IPS-18c (cell line): ENCODE measurements around the gene TULP3.

ENCODE experiments used
- H3K4me3 ChIP-seq: 2 replicates; pipeline ENCODE4 v1.7.0; 2013; ENCODE audit warnings: low read depth, mild to moderate bottlenecking, low read length, moderate library complexity; ENCODE audit not compliant: insufficient read depth
- H3K9me3 ChIP-seq: one replicate; pipeline ENCODE4 v1.6.1; 2013; ENCODE audit warnings: mild to moderate bottlenecking, low read length, moderate library complexity; ENCODE audit not compliant: control insufficient read depth, insufficient read depth

Gene TULP3

GRCh38 chr12:2902272-2902880 is 11.7 kb downstream of the TULP3 start:
- H3K9me3 ChIP-seq: no peaks in the 10 kb centered on the region

GRCh38 chr12:2904260-2904659 is 13.6 kb downstream of the TULP3 start:
- H3K9me3 ChIP-seq: no peaks in the 10 kb centered on the region
- H3K4me3 ChIP-seq: no peak overlapping the region

More at GRCh38 chr12:2902272-2902880, 11.7 kb downstream of the TULP3 start:
- H3K4me3 ChIP-seq: no peak overlapping the region

GRCh38 chr12:2912216-2912575 is 21.5 kb downstream of the TULP3 start:
- H3K9me3 ChIP-seq: no peaks in the 10 kb centered on the region
- H3K4me3 ChIP-seq: no peak overlapping the region

GRCh38 chr12:2919249-2919648 is 28.6 kb downstream of the TULP3 start:
- no peak overlapping the region for H3K4me3 ChIP-seq
- H3K9me3 ChIP-seq: no peaks in the 10 kb centered on the region

GRCh38 chr12:2922329-2922728 is 31.6 kb downstream of the TULP3 start:
- no peak overlapping the region for H3K4me3 ChIP-seq
- H3K9me3 ChIP-seq: no peaks in the 10 kb centered on the region

- Histone ChIP-seq H3K4me3 (no peak overlapping the region), H3K9me3 (no peaks in the 10 kb centered on the region)
Observed at GRCh38 chr12:2923057-2923456, 32.4 kb downstream of the TULP3 start.

- H3K4me3 ChIP-seq: no peak overlapping the region
- no peaks in the 10 kb centered on the region for H3K9me3 ChIP-seq
Observed at GRCh38 chr12:2924019-2924418, 33.3 kb downstream of the TULP3 start.

- no peaks in the 10 kb centered on the region for H3K9me3 ChIP-seq
Observed at GRCh38 chr12:2925322-2925995, 34.8 kb downstream of the TULP3 start.

GRCh38 chr12:2930865-2931264 is 40.2 kb downstream of the TULP3 start:
- no peaks in the 10 kb centered on the region for H3K9me3 ChIP-seq

More at GRCh38 chr12:2925322-2925995, 34.8 kb downstream of the TULP3 start:
- no peak overlapping the region for H3K4me3 ChIP-seq

GRCh38 chr12:2933586-2933985 is 42.9 kb downstream of the TULP3 start:
- Histone ChIP-seq H3K4me3 (no peak overlapping the region), H3K9me3 (no peaks in the 10 kb centered on the region)

More at GRCh38 chr12:2930865-2931264, 40.2 kb downstream of the TULP3 start:
- no peak overlapping the region for H3K4me3 ChIP-seq

- no peak overlapping the region for H3K4me3 ChIP-seq
- H3K9me3 ChIP-seq: no peaks in the 10 kb centered on the region
Observed at GRCh38 chr12:2934371-2934770, 43.7 kb downstream of the TULP3 start.

GRCh38 chr12:2936301-2936700 is 45.6 kb downstream of the TULP3 start:
- no peak overlapping the region for H3K4me3 ChIP-seq
- H3K9me3 ChIP-seq: no peaks in the 10 kb centered on the region

GRCh38 chr12:2937500-2937899 is 46.8 kb downstream of the TULP3 start:
- H3K4me3 ChIP-seq: no peak overlapping the region
- H3K9me3 ChIP-seq: no peaks in the 10 kb centered on the region

- Histone ChIP-seq H3K4me3 (no peak overlapping the region), H3K9me3 (no peaks in the 10 kb centered on the region)
Observed at GRCh38 chr12:2939191-2939590, 48.5 kb downstream of the TULP3 start.

- H3K4me3 ChIP-seq: no peak overlapping the region
- no peaks in the 10 kb centered on the region for H3K9me3 ChIP-seq
Observed at GRCh38 chr12:2940564-2940963, 49.9 kb downstream of the TULP3 start.

GRCh38 chr12:2941524-2941923 is 50.8 kb downstream of the TULP3 start:
- Histone ChIP-seq H3K9me3 (no peaks in the 10 kb centered on the region), H3K4me3 (no peak overlapping the region)

- Histone ChIP-seq H3K4me3 (no peak overlapping the region), H3K9me3 (no peaks in the 10 kb centered on the region)
Observed at GRCh38 chr12:2944401-2945047, 53.8 kb downstream of the TULP3 start.

- Histone ChIP-seq H3K9me3 (peaks cover 2% of the 10 kb centered on the region), H3K4me3 (no peak overlapping the region)
Observed at GRCh38 chr12:2949411-2949810, 58.7 kb downstream of the TULP3 start.
